GM12865 (cell line): Measurements from ENCODE around the gene TM4SF18.

Source experiments
- DNase-seq: peaks from one replicate; pipeline ENCODE4 v3.0.0; 2010; ENCODE audit warnings: low read depth
- H3K4me3 ChIP-seq: 2 replicates; pipeline ENCODE4 v1.5.1; 2011; ENCODE audit warnings: mild to moderate bottlenecking, low read depth, low read length, control low read depth
- TF ChIP-seq, protein P1 (sequence below): IDR thresholded peaks from 2 replicates; pipeline ENCODE4 v1.5.1; 2011; ENCODE audit warnings: low read length, control low read depth, low read depth, inconsistent platforms; ENCODE audit not compliant: insufficient read depth; ENCODE audit errors: missing control alignments

TM4SF18 gene

DNA sequence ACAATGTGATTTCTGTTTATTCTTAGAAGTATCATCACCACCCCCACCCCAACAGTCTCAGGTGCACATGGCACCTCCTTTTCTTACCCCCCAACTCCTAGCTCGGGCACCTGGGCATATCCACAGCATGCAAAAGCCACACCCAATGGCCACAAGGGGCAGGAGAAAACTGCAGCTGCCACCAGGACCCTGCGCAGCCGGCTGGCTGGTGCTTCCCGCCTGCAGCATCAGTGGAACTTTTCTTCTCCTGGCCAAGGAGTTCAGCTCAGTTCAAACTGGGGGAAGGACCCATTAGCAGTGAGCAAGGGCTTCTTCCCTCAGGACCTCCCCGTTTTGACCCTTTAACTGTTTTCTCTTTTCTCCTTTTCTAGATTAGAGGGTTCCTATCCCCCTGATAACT is 44.8 kb downstream of the TM4SF18 start:
- no peak overlapping the region for H3K4me3 ChIP-seq
- no peak for DNase-seq
- TF ChIP-seq, protein P1, sequence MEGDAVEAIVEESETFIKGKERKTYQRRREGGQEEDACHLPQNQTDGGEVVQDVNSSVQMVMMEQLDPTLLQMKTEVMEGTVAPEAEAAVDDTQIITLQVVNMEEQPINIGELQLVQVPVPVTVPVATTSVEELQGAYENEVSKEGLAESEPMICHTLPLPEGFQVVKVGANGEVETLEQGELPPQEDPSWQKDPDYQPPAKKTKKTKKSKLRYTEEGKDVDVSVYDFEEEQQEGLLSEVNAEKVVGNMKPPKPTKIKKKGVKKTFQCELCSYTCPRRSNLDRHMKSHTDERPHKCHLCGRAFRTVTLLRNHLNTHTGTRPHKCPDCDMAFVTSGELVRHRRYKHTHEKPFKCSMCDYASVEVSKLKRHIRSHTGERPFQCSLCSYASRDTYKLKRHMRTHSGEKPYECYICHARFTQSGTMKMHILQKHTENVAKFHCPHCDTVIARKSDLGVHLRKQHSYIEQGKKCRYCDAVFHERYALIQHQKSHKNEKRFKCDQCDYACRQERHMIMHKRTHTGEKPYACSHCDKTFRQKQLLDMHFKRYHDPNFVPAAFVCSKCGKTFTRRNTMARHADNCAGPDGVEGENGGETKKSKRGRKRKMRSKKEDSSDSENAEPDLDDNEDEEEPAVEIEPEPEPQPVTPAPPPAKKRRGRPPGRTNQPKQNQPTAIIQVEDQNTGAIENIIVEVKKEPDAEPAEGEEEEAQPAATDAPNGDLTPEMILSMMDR, result no peak

DNA sequence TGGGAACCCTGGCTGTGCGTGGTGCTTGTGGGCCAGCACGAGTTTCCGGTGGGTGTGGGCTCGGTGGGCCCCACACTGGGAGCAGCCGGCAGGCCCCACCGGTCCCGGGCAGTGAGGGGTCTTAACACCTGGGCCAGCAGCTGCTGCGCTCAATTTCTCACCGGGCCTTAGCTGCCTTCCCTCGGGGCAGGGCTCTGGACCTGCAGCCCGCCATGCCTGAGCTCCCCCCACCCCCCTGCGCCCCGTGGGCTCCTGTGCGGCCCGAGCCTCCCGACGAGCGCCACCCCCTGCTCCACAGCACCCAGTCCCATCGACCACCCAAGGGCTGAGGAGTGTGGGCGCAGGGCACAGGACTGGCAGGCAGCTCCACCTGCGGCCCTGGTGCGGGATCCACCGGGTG is 49.4 kb downstream of the TM4SF18 start:
- H3K4me3 ChIP-seq, result no peak overlapping the region
- DNase-seq, result no peak
- TF ChIP-seq, protein P1, result no peak

DNA sequence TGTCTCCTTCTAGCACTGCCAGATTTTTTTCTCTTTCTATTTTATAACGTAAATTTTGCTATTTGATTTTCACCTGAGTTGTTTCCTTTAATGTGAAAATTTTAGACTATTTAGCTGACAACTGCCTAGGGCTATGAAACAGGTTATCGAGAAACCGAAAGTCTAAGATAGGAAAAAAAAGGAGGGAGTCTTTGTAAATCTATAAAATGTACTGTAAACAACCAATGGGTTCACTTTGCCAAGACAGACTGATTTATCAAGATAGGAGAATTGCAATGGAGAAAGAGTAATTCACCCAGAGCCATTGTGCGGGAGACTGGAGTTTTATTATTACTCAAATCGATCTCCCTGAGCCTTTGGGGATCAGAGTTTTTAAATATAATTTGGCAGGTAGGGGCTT is 50.0 kb downstream of the TM4SF18 start:
- no peak for DNase-seq
- TF ChIP-seq, protein P1, result no peak
- no peak overlapping the region for H3K4me3 ChIP-seq

DNA sequence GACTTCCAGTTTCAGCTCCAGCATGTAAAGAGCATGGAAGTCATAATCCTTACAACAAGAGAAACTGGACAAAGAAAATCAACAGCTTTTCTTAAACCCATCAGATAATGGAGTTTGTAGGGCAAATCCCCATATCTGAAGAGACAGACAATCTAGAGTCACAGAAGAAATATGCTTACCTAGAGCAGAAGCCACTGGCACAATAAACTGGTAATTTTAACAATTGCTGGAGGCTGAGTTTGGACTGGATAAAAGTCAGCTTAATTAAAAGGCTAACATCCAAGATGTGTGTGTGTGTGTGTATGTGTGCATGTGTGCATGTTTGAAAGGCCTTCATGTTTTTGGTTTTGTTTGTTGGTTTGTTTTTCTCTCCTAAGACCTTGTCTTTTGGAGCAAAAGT is 50.6 kb downstream of the TM4SF18 start:
- no peak overlapping the region for H3K4me3 ChIP-seq
- DNase-seq, result no peak
- TF ChIP-seq, protein P1, result no peak

DNA sequence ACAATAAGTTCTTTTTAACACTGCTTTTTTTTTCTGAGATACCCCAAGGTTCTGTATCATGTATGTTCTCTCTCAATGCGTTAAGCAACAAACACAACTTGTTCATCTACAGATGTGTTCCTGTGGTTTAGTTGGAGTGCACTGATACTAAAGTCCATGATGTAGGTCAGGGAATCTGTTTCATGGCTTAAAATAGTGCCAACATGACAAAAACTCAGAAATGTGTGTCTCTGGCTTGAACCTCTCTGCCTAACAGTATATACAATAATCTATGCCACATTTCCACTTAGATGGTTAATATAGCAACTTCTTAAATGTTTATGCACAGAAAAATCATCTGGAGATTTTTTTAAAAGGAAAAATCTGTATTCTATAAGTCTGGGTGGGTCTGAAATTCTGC is 51.1 kb downstream of the TM4SF18 start:
- TF ChIP-seq, protein P1, result no peak
- DNase-seq, result no peak

DNA sequence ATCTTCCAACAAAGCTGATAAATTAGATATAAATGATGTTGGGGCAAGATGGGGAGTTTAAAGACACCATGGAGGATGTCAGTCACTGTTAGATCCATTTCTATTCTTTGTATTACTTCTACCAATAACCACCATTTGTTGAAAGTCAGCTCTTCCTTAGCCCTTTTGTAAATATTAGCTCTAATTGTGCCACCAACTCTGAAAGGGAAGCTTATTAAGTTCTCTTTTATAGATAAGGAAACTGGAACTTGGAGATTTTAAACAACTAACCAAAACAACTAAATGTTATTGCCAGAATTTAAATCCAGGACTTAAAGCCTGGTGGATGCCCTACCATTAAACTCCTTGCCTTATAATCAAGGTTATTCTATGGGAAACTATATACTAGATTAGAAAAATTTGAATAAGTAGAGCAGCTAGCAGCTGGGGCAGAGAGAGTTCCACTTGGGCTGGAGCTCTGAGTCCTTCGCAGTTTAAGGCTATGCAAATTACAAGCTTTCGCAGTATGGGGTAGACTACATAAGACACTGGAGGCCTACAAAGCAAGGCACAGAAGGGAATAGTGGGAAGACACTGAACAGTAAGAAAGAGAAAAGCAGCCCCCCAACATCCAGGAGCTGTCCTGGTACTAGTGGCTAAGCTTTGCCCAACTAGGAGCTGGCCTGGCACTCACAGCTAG is 52.6 kb downstream of the TM4SF18 start:
- TF ChIP-seq, protein P1, result no peak
- no peak for DNase-seq
- H3K4me3 ChIP-seq, result no peak overlapping the region

More for the DNA sequence above, 51.1 kb downstream of the TM4SF18 start:
- H3K4me3 ChIP-seq, result no peak overlapping the region

DNA sequence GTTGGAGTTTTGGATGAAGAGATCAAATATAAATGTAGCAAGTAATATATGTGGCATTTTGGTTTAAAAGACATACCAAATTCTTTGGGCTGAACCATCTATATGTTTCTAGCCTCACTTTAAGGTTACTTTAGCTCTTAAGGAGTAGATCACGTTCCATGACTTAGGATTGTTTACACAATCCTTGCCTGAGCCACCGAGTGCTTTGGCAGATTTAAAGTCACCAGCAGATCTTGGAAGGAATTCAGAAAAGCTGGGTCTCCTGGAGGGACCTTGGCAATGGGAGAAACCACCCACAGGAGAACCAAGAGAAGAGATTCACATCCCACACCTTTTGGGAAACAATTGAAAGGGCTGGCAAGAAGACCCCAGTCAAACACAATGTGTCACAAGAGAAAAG is 54.5 kb downstream of the TM4SF18 start:
- TF ChIP-seq, protein P1, result no peak
- H3K4me3 ChIP-seq, result no peak overlapping the region
- DNase-seq, result no peak
